ENCODE data around the gene ADGRB2.

- TF ChIP-seq CTCF (conservative IDR thresholded peaks at IDR 0.05; ENCODE audit: low read length), result no peak
- no peak for TF ChIP-seq EZH2phosphoT487 (IDR thresholded peaks at IDR 0.05; ENCODE audit: borderline replicate concordance, low read depth, low read length)
Measured at GRCh38 chr1:31802190-31803150, 38.3 kb upstream of the ADGRB2 start.

All from OCI-LY7 (cell line).